Stimulated activated CD4-positive, alpha-beta T cell treated with anti-CD3 and anti-CD28 coated beads, Interleukin-4, amount 100 ng/mL, for 4 hours (primary cell): ENCODE data around the gene FAM193A.
"Not testable (repeated sequence)": the region's sequence is repeated elsewhere in the genome, so short reads cannot be mapped to it uniquely, and the experiment has no call there.

ENCODE experiments used
- DNase-seq, 2 experiments: peaks; one replicate each; pipeline ENCODE4 v3.0.0-alpha.2; 2020

The FAM193A gene

DNA sequence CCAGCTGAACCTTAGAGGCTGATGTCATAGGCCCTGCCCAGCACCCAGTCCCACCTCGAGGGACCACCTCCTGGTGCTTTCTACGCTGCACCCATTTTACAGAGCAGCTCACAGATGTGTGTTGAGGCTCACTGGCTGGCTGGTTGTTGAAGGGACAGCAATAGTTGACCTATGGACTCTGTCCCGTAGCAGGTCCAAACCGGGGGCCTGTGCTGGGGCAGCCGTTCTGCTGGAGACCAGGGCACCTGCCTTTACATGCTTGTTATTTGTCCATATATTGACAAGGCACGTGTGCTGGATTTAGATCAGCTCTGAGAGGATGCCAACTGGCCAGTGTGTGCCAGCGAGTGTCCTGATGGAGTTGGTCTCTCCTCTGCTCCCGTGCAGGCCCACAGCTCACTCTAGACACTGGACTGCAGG is 161.6 kb downstream of the FAM193A start:
- DNase-seq = no peak

DNA sequence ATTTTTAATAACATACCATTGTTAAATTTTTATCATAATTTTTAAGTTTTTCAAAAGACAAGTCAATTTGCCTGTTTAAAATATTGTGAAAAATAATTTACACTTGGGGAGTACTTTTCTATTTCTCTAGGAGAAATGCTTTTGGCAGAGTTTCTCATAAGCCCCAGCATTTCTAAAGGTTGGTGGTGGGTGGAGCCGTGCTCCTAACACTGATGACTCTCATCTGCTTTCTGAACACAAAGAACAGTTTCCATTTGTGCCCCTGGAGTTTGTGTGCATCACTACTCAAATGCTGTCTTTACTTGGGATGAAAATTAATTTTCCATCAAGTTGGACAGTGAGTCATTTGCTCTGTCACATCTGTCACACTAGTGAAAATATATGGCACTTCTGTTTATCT is 162.1 kb downstream of the FAM193A start:
- DNase-seq = no peak

- DNase-seq = no peak
Measured at GRCh38 chr4:2698951-2699505, 162.6 kb downstream of the FAM193A start.

GRCh38 chr4:2699534-2699933 is 163.1 kb downstream of the FAM193A start:
- no peak for DNase-seq

GRCh38 chr4:2700031-2700430 is 163.6 kb downstream of the FAM193A start:
- no peak for DNase-seq

GRCh38 chr4:2702361-2702760 is 165.9 kb downstream of the FAM193A start:
- DNase-seq = no peak

GRCh38 chr4:2702770-2703169 is 166.3 kb downstream of the FAM193A start:
- no peak for DNase-seq

DNA sequence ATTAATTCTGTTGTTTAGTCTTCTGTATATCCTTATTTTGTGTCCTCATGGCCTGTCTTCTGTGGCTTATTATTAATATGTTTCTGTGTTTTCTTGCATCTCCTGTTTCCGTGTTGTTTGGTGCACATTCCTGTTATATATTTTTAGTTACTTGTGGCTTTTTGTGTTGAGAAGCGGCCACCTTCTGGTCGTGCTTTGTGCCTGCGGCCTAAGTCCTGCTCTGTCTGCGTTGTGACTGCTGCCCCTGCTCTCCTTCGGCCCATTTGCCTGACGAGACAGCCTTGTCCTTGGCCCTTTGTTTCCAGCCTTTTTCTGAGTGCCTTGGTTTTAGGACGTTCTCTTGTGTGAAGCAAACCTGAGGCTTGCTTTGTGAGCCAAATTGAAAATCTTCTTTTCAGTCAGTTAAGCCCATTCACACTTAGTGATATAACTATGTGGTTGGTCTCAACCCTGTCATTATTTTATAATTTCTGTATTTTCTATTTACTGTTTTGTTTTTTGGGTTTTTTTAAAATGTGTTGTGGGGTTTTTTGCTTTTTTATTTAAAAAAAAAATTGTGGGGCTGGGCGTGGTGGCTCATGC is 175.9 kb downstream of the FAM193A start:
- no peak for DNase-seq

DNA sequence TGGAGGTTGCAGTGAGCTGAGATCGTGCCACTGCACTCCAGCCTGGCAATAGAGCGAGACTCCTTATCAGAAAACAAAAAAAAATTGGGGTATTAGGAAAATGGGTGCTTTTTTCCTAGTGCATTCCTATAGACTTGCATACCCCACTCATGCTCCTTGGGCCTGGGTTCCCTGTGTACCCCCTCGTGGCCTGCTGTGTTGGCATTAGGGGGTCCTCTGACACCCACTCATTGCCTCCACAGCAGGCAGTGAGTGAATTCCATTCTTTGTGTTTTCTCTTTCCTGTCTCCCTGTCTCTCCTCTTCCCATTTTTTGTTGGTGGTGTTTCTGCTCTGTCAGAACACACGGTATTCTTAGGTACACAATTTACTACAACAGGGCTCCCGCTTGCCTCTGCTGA is 176.9 kb downstream of the FAM193A start:
- DNase-seq = no peak

GRCh38 chr4:2714061-2714770 is 177.8 kb downstream of the FAM193A start:
- peak in 1 of 2 experiments; percentile 59 for DNase-seq

- DNase-seq = no peak
Measured at GRCh38 chr4:2714918-2715317, 178.5 kb downstream of the FAM193A start.

GRCh38 chr4:2715426-2715825 is 179.0 kb downstream of the FAM193A start:
- no peak for DNase-seq

DNA sequence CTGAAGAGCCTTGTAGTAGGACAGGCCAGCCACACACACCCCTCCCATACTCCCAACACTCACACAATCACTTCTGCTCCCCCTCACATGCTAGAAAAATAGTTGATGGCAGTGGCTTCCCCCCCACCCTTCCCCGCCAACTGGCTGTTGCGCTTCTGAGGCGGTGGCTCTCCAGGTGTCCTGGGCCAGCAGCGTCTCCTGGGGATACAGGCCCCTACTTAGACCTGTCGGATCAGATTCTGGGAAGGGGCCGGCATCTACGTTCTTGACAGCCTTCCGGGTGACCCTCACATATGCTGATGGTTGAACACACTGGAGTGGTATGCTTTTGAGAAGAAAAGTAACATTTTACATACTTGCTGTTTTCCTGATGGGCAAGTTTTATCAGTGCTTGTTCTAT is 179.8 kb downstream of the FAM193A start:
- DNase-seq = no peak

DNA sequence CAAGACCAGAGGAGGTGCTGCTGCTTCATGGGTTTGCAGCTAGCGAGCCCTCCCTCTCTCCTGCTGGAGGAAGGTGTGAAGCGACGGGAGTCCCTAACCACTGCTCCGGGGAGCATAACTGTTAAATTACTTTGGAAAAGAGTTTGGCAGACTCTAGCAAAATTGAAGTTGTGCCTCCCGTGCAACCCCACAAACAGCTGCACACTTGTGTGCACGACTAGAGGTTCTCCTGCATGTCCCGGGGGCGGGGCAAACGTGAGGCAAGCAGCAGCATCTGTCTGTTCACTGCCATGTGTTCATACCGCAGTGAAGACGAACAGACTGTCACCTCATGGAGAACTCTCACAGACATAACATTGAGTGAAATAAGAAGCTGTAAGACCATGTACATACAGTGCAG is 185.1 kb downstream of the FAM193A start:
- DNase-seq = no peak

GRCh38 chr4:2722033-2722432 is 185.6 kb downstream of the FAM193A start:
- no peak for DNase-seq

- no peak for DNase-seq
Measured at GRCh38 chr4:2723751-2724150, 187.3 kb downstream of the FAM193A start.

- DNase-seq = no peak
Measured at GRCh38 chr4:2725380-2725779, 188.9 kb downstream of the FAM193A start.

- DNase-seq = not testable (repeated sequence)
Measured at GRCh38 chr4:2726881-2727280, 190.4 kb downstream of the FAM193A start.

GRCh38 chr4:2728221-2728620 is 191.8 kb downstream of the FAM193A start:
- DNase-seq = no peak

- no peak for DNase-seq
Measured at GRCh38 chr4:2728806-2729532, 192.5 kb downstream of the FAM193A start.

- no peak for DNase-seq
Measured at GRCh38 chr4:2729533-2729875, 193.1 kb downstream of the FAM193A start.

DNA sequence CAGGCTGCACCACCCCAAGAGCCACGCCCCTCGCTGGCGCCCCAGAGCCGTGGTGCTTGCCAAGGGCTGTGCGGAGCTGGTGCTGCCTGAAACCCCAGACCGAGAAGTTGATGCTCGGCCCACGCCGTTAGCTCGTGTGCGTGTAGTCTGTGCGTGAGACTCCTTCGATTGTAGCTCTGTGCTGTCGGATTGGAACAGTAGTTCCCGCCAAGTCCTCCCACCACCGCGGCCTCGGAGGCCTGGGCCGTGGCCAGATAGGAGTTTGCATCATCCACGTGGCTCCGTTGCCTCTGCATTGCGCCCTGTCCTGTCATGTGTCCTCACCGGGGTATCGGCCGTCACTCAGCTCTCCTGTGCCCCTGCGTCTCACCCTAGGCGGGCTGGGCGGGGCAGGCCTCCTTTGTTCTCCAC is 195.5 kb downstream of the FAM193A start:
- DNase-seq = no peak

GRCh38 chr4:2732526-2732925 is 196.1 kb downstream of the FAM193A start:
- no peak for DNase-seq
